Endothelial cell of umbilical vein (primary cell): ENCODE measurements around the gene LIAS. TPM values are rescaled to one million over a fixed set of nuclear protein-coding genes. Genes with fewer than 3 reads are reported as not detected.

Source experiments
- BruUV-seq: library from RNA; stranded (reverse); fragments of 400-500 nt; replicated peaks from 2 replicates; lab custom pipeline; 2021; lab: Mats Ljungman, UMichigan
- CTCF ChIA-PET: fragments of 300-600, 350-600 bp; sonication (Branson Sonifier 250); formaldehyde crosslinking; loops from one replicate; lab custom pipeline; 2021; ENCODE audit warnings: antibody characterized with exemption, inconsistent platforms; lab: Charles Lee
- POLR2A ChIA-PET: fragments of 300-600, 350-600 bp; sonication (Branson Sonifier 250); formaldehyde crosslinking; loops from one replicate; lab custom pipeline; 2021; ENCODE audit warnings: antibody characterized with exemption, inconsistent platforms; lab: Charles Lee
- DNase-seq: peaks from one replicate; pipeline ENCODE4 v3.0.0-alpha.2; 2011; ENCODE audit warnings: low read depth, low spot score
- FAIRE-seq: peaks from 2 replicates; lab custom pipeline; 2011; peaks lifted over from hg19 to GRCh38; lab: Jason Lieb, UNC
- H2AFZ ChIP-seq: 2 replicates; pipeline ENCODE4 v1.6.0; 2012; ENCODE audit warnings: low read depth, low read length, control low read depth, inconsistent platforms
- H3K27ac ChIP-seq: 2 replicates; pipeline ENCODE4 v1.5.1; 2011; ENCODE audit warnings: low read depth, mild to moderate bottlenecking, control low read depth, low read length, moderate library complexity; ENCODE audit not compliant: insufficient read depth
- H3K27me3 ChIP-seq, 2 experiments: 2 replicates each; pipeline versions ENCODE4 v1.6.0 to v1.6.1; 2011; ENCODE audit warnings: low read length in 2 of 2, mixed read lengths in 1 of 2; ENCODE audit not compliant: control insufficient read depth in 2 of 2, insufficient read depth in 2 of 2
- H3K36me3 ChIP-seq, 2 experiments: 2 replicates in 1 of 2; 3 replicates in 1 of 2; pipeline ENCODE4 v1.5.1; 2011; ENCODE audit warnings: low read length in 2 of 2, mild to moderate bottlenecking in 1 of 2, moderate library complexity in 1 of 2; ENCODE audit not compliant: control insufficient read depth in 2 of 2, insufficient read depth in 2 of 2; ENCODE audit errors: extremely low read depth in 1 of 2
- H3K4me1 ChIP-seq: 3 replicates; pipeline ENCODE4 v1.5.1; 2011; ENCODE audit warnings: mild to moderate bottlenecking, low read length; ENCODE audit not compliant: control insufficient read depth, insufficient read depth; ENCODE audit errors: extremely low read depth
- H3K4me2 ChIP-seq: 2 replicates; pipeline ENCODE4 v1.6.1; 2011; ENCODE audit warnings: low read length, control low read depth, mixed read lengths; ENCODE audit not compliant: insufficient read depth
- H3K4me3 ChIP-seq, 3 experiments: fragments of 200-600 bp in 1 of 3; sonication (generic), shearing (Covaris generic) in 1 of 3; replicated peaks in 1 of 3; 2 replicates each; pipeline ENCODE4 v1.5.1; 2011 to 2016; ENCODE audit warnings: control low read depth in 3 of 3, low read length in 3 of 3, mild to moderate bottlenecking in 2 of 3, inconsistent platforms in 1 of 3, low read depth in 1 of 3, moderate library complexity in 1 of 3; ENCODE audit not compliant: insufficient read depth in 1 of 3
- H3K79me2 ChIP-seq: 2 replicates; pipeline ENCODE4 v1.6.0; 2012; ENCODE audit warnings: low read length, inconsistent platforms; ENCODE audit not compliant: control insufficient read depth, insufficient read depth
- H3K9ac ChIP-seq: replicated peaks from 2 replicates; pipeline ENCODE3; 2011; ENCODE audit warnings: low read length, control low read depth; ENCODE audit not compliant: insufficient read depth; ENCODE audit errors: extremely low read depth
- H3K9me1 ChIP-seq: replicated peaks from 3 replicates; pipeline ENCODE4 v1.6.0; 2011; ENCODE audit warnings: mild to moderate bottlenecking, low read length; ENCODE audit not compliant: control insufficient read depth, insufficient read depth; ENCODE audit errors: extremely low read depth
- H3K9me3 ChIP-seq: replicated peaks from 2 replicates; pipeline ENCODE4 v1.5.1; 2012; ENCODE audit warnings: low read length, inconsistent platforms; ENCODE audit not compliant: control insufficient read depth, insufficient read depth
- H4K20me1 ChIP-seq: replicated peaks from 2 replicates; pipeline ENCODE3; 2011; ENCODE audit warnings: mild to moderate bottlenecking, low read length; ENCODE audit not compliant: control insufficient read depth, insufficient read depth; ENCODE audit errors: extremely low read depth
- EZH2 ChIP-seq: IDR thresholded peaks from 2 replicates; pipeline ENCODE4 v1.6.1; 2012; ENCODE audit warnings: borderline replicate concordance, low read depth, mild to moderate bottlenecking, moderate library complexity, low read length, inconsistent platforms; ENCODE audit not compliant: severe bottlenecking
- FOS ChIP-seq: IDR thresholded peaks from 2 replicates; pipeline ENCODE4 v1.6.1; 2011; ENCODE audit warnings: mild to moderate bottlenecking, low read length, moderate library complexity, borderline replicate concordance; ENCODE audit not compliant: insufficient read depth
- GATA2 ChIP-seq: IDR thresholded peaks from 2 replicates; pipeline ENCODE4 v1.7.0; 2011; ENCODE audit warnings: low read depth, mild to moderate bottlenecking, moderate library complexity, mixed read lengths, low read length; ENCODE audit not compliant: insufficient read length, insufficient read depth
- JUN ChIP-seq: IDR thresholded peaks from 2 replicates; pipeline ENCODE4 v1.6.1; 2011; ENCODE audit warnings: borderline replicate concordance, low read depth; ENCODE audit not compliant: insufficient read length, insufficient read depth
- MYC ChIP-seq: IDR thresholded peaks from one replicate; pipeline ENCODE4 v1.6.1; 2011; ENCODE audit warnings: mild to moderate bottlenecking, low read depth, low read length
- POLR2A ChIP-seq: IDR thresholded peaks from 2 replicates; pipeline ENCODE4 v1.6.1; 2012; ENCODE audit warnings: low read depth, mild to moderate bottlenecking, control low read depth, low read length
- POLR2AphosphoS5 ChIP-seq: IDR thresholded peaks from 2 replicates; pipeline ENCODE4 v1.6.1; 2012; ENCODE audit warnings: low read depth, mild to moderate bottlenecking, control low read depth, low read length, moderate library complexity; ENCODE audit not compliant: insufficient read depth
- dilution Hi-C: fragments of 300-500 bp; cut with MboI; formaldehyde crosslinking; loops from one replicate; pipeline ENCODE4 v1.15.0; 2019; ENCODE audit warnings: low sequenced_read_pairs; ENCODE audit not compliant: extremely low pct_ligation_motif_present
- intact Hi-C: fragments of 100-400 bp; cut with micrococcal nuclease; formaldehyde crosslinking; loops from one replicate; pipeline ENCODE4 v1.10.0; 2022
- polyA plus RNA-seq, 4 experiments: library from polyadenylated mRNA; depleted of rRNA in 3 of 4; stranded (reverse) in 3 of 4; unstranded in 1 of 4; fragments of >200 nt; gene quantifications; 2 replicates each; pipeline versions ENCODE4 v1.2.1 to v1.2.3, GENCODE V29; 2011 to 2012; ENCODE audit warnings: missing spikeins in 1 of 4
- total RNA-seq: library from RNA; stranded (reverse); gene quantifications from 2 replicates; pipeline ENCODE4 v1.2.3, GENCODE V29; 2021
- TF ChIP-seq, protein P1 (sequence below): IDR thresholded peaks from 2 replicates; pipeline ENCODE4 v1.6.1; 2011; ENCODE audit not compliant: insufficient read depth, insufficient read length
- TF ChIP-seq, protein P2 (sequence below), 2 donors: IDR thresholded peaks; 1 replicate in 1 of 2; 2 replicates in 1 of 2; pipeline ENCODE4 v1.5.1; 2011; ENCODE audit warnings: low read length in 2 of 2, mild to moderate bottlenecking in 2 of 2, moderate library complexity in 2 of 2, control low read depth in 1 of 2, inconsistent platforms in 1 of 2, low read depth in 1 of 2; ENCODE audit not compliant: insufficient read depth in 1 of 2; ENCODE audit errors: extremely low read depth in 1 of 2

Gene LIAS
- total and polyA plus RNA-seq, 2 donors (not counting 3 experiments of a cell fraction or from before 2014, with no cell fraction given) = 5.5 to 11.3 TPM

DNA sequence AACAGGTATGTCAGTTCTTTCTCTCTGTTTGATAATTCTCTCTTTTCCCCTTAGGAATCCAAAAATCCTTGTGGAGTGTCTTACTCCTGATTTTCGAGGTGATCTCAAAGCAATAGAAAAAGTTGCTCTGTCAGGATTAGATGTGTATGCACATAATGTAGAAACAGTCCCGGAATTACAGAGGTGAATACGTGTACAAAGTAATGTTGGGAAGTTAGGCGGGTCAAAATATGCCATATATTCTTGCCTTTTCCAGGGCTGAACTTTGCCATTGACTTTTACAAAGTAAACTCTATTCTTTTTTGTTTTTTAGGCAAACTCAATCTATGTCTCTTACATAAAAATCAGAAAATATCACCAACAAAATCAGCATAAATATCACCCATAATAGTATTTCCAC lies 8.6 kb downstream of the LIAS start:
- BruUV-seq = no TSS peak
- no peak overlapping the region for H3K9ac ChIP-seq
- no peak overlapping the region for H2AFZ ChIP-seq
- H4K20me1 ChIP-seq = no peaks in the 10 kb centered on the region
- no peaks in the 10 kb centered on the region for H3K27me3 ChIP-seq
- intact Hi-C loops = no loop called here
- H3K79me2 ChIP-seq = no peaks in the 10 kb centered on the region
- dilution Hi-C loops = no loop called here
- ChIA-PET CTCF (no interaction called here), POLR2A (no interaction called here)
- no peak overlapping the region for H3K4me3 ChIP-seq
- H3K4me1 ChIP-seq = peaks cover 3% of the 10 kb centered on the region
- TF ChIP-seq FOS = no peak
- TF ChIP-seq, protein P1, sequence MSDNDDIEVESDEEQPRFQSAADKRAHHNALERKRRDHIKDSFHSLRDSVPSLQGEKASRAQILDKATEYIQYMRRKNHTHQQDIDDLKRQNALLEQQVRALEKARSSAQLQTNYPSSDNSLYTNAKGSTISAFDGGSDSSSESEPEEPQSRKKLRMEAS = no peak
- TF ChIP-seq EZH2 = no peak
- TF ChIP-seq POLR2A = no peak
- no peak for TF ChIP-seq GATA2
- TF ChIP-seq, protein P2, sequence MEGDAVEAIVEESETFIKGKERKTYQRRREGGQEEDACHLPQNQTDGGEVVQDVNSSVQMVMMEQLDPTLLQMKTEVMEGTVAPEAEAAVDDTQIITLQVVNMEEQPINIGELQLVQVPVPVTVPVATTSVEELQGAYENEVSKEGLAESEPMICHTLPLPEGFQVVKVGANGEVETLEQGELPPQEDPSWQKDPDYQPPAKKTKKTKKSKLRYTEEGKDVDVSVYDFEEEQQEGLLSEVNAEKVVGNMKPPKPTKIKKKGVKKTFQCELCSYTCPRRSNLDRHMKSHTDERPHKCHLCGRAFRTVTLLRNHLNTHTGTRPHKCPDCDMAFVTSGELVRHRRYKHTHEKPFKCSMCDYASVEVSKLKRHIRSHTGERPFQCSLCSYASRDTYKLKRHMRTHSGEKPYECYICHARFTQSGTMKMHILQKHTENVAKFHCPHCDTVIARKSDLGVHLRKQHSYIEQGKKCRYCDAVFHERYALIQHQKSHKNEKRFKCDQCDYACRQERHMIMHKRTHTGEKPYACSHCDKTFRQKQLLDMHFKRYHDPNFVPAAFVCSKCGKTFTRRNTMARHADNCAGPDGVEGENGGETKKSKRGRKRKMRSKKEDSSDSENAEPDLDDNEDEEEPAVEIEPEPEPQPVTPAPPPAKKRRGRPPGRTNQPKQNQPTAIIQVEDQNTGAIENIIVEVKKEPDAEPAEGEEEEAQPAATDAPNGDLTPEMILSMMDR (IDR thresholded peaks at IDR 0.05; ENCODE audit: extremely low read depth in 1 of 2, insufficient read depth in 1 of 2, low read depth in 1 of 2, low read length in 2 of 2) = no peak
- no peak for TF ChIP-seq POLR2AphosphoS5
- no peak for TF ChIP-seq JUN
- TF ChIP-seq MYC = no peak
- FAIRE-seq (no peak), DNase-seq (no peak)
- H3K4me2 ChIP-seq = no peak overlapping the region
- no peaks in the 10 kb centered on the region for H3K9me3 ChIP-seq
- no peaks in the 10 kb centered on the region for H3K9me1 ChIP-seq
- H3K36me3 ChIP-seq = no peaks in the 10 kb centered on the region
- H3K27ac ChIP-seq = no peak overlapping the region
